Left lung (tissue), 10 donors: Measurements from ENCODE around the gene CDKL4. TPM values are rescaled to one million over a fixed set of nuclear protein-coding genes. Genes with fewer than 3 reads are reported as not detected.
A peak's percentile ranks its signal among the peaks of the same experiment; 100 is the strongest.
"Not testable (repeated sequence)": the region's sequence is repeated elsewhere in the genome, so short reads cannot be mapped to it uniquely, and the experiment has no call there.

Experiments used
- ATAC-seq: fragments of 200-7000 bp; cut with Tn5 transposase; one replicate; pipeline ENCODE4 v1.9.1; 2020; ENCODE audit warnings: moderate library complexity
- DNase-seq, 4 donors: peaks; one replicate each; pipeline ENCODE4 v3.0.0-alpha.2; 2013 to 2020
- H3K27ac ChIP-seq, 2 donors: fragments of 200-600 bp; sonication (generic) in 1 of 2; one replicate each; pipeline versions ENCODE4 v1.5.0 to v1.8.0; 2020 to 2021
- H3K27me3 ChIP-seq, 2 donors: fragments of 200-600 bp; sonication (generic) in 1 of 2; one replicate each; pipeline versions ENCODE4 v1.5.0 to v1.8.0; 2020 to 2021
- H3K36me3 ChIP-seq, 2 donors: fragments of 200-600 bp; sonication (generic) in 1 of 2; one replicate each; pipeline versions ENCODE4 v1.5.0 to v1.8.0; 2020 to 2021
- H3K4me1 ChIP-seq, 2 donors: fragments of 200-600 bp; one replicate each; pipeline ENCODE4 v1.8.0; 2021
- H3K4me3 ChIP-seq, 2 donors: fragments of 200-600 bp; sonication (generic) in 1 of 2; one replicate each; pipeline versions ENCODE4 v1.5.0 to v1.8.0; 2020 to 2021; ENCODE audit warnings: mild to moderate bottlenecking in 1 of 2
- H3K9me3 ChIP-seq, 2 donors: fragments of 200-600 bp; sonication (generic) in 1 of 2; one replicate each; pipeline versions ENCODE4 v1.5.0 to v1.8.0; 2020 to 2021
- intact Hi-C, 2 donors: fragments of 100-400 bp; cut with DNase I; formaldehyde crosslinking; loops; one replicate each; pipeline versions ENCODE4 v1.11.2 to v1.14.2; 2022
- polyA plus RNA-seq, 6 donors: library from polyadenylated mRNA; unstranded; fragments of 120-200 nt; gene quantifications; one replicate each; pipeline ENCODE4 v1.2.1, GENCODE V29; 2013; ENCODE audit not compliant: insufficient read length in 6 of 6
- total RNA-seq, 2 donors: library from RNA; stranded (reverse); fragmentation: NEBNext Ultra II Directional; extraction: Animal tissue kit (Norgen Biotek cat#: 25700); gene quantifications; one replicate each; pipeline ENCODE4 v1.2.1, GENCODE V29; 2021
- TF ChIP-seq, protein P1 (sequence below), 2 donors: fragments of 200-600 bp; sonication (generic) in 1 of 2; IDR thresholded peaks; one replicate each; pipeline versions ENCODE4 v1.5.0 to v1.8.0; 2021; ENCODE audit warnings: antibody characterized with exemption in 2 of 2
- donor health status: DM: no; HTN: yes; CAD: no.
- donor health status: DM: no; HTN: no; CAD: no.

The CDKL4 gene
- total and polyA plus RNA-seq, 8 donors: 0.55 to 3.1 (median 1.1) TPM

DNA sequence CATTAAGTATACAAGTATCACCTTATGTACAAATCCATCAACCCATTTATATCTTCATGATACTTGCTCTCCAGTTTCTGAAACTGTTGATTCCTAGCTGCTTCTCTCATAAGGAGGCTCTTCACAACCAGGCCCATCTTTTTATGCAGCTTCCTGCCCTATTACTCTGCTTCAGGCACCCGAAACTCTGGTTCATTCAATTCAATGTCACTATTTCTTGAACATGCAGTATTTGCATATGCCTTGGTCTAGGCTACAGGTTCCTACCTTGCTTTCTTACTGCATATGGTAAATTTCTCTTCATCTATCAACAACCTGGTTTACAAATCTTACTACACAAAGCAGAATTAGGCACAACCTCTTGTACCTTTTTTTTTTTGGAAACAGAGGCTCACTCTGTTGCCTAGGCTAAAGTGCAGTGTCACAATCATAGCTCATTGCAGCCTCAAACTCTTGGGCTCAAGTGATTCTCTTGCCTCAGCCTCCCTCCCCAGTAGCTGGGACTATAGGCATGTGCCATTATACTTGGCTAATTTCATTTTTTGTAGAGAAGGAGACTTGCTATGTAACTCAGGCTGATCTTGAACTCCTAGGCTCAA, 2.7 kb upstream of the CDKL4 start:
- Histone ChIP-seq H3K4me1 (no peaks in the 10 kb centered on the region), H3K27me3 (no peaks in the 10 kb centered on the region), H3K4me3 (no peak overlapping the region), H3K36me3 (peaks cover 0 to 19% of the 10 kb centered on the region in 2 donors), H3K27ac (no peak overlapping the region), H3K9me3 (no peaks in the 10 kb centered on the region)
- intact Hi-C loops: no loop called here
- TF ChIP-seq, protein P1, sequence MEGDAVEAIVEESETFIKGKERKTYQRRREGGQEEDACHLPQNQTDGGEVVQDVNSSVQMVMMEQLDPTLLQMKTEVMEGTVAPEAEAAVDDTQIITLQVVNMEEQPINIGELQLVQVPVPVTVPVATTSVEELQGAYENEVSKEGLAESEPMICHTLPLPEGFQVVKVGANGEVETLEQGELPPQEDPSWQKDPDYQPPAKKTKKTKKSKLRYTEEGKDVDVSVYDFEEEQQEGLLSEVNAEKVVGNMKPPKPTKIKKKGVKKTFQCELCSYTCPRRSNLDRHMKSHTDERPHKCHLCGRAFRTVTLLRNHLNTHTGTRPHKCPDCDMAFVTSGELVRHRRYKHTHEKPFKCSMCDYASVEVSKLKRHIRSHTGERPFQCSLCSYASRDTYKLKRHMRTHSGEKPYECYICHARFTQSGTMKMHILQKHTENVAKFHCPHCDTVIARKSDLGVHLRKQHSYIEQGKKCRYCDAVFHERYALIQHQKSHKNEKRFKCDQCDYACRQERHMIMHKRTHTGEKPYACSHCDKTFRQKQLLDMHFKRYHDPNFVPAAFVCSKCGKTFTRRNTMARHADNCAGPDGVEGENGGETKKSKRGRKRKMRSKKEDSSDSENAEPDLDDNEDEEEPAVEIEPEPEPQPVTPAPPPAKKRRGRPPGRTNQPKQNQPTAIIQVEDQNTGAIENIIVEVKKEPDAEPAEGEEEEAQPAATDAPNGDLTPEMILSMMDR (IDR thresholded peaks at IDR 0.05): no peak
- DNase-seq (no peak), ATAC-seq (no peak)

DNA sequence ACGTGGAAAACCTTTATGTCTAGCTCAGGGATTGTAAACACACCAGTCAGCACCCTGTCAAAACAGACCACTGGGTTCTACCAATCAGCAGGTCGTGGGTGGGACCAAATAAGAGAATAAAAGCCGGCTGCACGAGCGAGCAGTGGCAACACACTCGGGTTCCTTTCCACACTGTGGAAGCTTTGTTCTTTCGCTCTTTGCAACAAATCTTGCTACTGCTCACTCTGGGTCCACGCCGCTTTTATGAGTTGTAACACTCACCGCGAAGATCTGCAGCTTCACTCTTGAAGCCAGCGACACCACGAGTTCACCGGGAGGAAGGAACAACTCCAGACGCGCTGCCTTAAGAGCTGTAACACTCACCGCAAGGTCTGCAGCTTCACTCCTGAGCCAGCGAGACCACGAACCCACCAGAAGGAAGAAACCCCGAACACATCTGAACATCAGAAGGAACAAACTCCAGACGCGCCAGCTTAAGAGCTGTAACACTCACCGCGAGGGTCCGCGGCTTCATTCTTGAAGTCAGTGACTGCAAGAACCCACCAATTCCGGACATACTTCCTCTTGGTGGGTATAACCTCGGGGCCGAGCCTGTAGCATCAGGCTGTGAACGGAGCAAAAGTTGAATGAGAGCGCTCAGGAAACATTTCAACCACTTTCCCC, 1.3 kb upstream of the CDKL4 start:
- H3K27me3 ChIP-seq, H3K9me3 ChIP-seq, H3K4me1 ChIP-seq, ATAC-seq, DNase-seq, intact Hi-C loops, H3K36me3 ChIP-seq, H3K27ac ChIP-seq: not testable (repeated sequence)
- peak overlapping the region in 1 of 2 donors; percentile 4 for H3K4me3 ChIP-seq

DNA sequence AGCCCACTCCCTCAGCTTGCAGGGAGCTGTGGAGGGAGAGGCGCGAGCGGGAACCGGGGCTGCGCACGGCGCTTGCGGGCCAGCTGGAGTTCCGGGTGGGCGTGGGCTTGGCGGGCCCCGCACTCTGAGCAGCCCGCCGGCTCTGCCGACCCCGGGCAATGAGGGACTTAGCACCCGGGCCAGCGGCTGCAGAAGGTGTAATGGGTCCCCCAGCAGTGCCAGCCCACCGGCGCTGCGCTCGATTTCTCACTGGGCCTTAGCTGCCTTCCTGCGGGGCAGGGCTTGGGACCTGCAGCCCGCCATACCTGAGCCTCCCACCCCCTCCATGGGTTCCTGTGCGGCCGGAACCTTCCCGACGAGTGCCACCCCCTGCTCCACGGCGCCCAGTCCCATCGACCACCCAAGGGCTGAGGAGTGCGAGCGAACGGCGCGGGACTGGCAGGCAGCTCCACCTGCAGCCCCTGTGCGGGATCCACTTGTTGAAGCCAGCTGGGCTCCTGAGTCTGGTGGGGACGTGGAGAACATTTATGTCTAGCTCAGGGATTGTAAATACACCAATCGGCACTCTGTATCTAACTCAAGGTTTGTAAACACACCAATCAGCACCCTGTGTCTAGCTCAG, 582 bp upstream of the CDKL4 start:
- intact Hi-C loops, H3K36me3 ChIP-seq, H3K27me3 ChIP-seq, H3K27ac ChIP-seq, ATAC-seq, H3K9me3 ChIP-seq, H3K4me1 ChIP-seq: not testable (repeated sequence)
- peak in 1 of 4 donors; percentile 67 for DNase-seq
- peak overlapping the region in 1 of 2 donors; percentile 30 for H3K4me3 ChIP-seq

DNA sequence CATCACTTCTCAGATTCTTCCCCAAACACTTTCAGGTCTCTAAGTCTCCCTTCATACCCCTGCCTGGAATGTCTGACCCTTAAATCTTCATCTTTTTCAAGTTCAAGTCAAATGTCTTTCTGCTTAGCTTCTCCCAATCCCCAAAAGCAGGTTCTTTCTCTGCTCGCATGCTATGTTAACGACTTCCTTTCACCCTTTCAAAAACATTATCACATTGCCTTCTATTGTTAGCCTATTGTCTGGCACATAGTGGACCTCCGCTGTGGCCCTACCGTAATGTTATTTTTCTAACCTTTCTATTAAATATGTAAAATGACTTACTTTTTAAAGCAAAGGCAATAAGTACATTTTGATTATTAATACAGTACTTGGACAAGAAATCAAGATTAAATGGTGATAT, 2.2 kb downstream of the CDKL4 start:
- DNase-seq (no peak), ATAC-seq (no peak)
- Histone ChIP-seq H3K9me3 (no peaks in the 10 kb centered on the region), H3K4me1 (no peaks in the 10 kb centered on the region), H3K36me3 (no peaks in the 10 kb centered on the region), H3K27ac (no peak overlapping the region), H3K27me3 (no peaks in the 10 kb centered on the region), H3K4me3 (no peak overlapping the region)
- intact Hi-C loops: no loop called here
- TF ChIP-seq, protein P1 (IDR thresholded peaks at IDR 0.05): no peak

DNA sequence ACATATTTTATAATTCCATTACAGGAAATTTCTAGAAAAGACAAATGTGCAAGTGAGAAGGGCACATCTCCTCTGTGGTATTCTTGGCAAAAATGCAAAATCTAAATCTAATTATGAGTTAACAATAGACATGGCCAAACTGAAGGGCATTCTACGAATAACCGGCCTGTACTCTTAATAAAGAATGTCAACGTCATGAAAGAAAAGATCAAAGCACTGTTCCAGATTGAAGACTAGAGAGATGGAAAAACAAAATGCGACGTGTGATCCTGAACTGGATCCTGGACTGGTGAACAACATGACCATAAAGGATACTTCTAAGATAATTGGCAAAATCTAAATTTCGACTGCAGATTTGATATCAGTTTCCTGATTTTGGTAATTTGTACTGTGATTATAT, 3.0 kb downstream of the CDKL4 start:
- no peaks in the 10 kb centered on the region for H3K27me3 ChIP-seq
- DNase-seq (no peak), ATAC-seq (no peak)
- no peaks in the 10 kb centered on the region for H3K9me3 ChIP-seq
- TF ChIP-seq, protein P1 (IDR thresholded peaks at IDR 0.05): no peak
- no peak overlapping the region for H3K27ac ChIP-seq
- no peaks in the 10 kb centered on the region for H3K4me1 ChIP-seq
- H3K36me3 ChIP-seq: no peaks in the 10 kb centered on the region
- H3K4me3 ChIP-seq: no peak overlapping the region
- intact Hi-C loops: no loop called here

DNA sequence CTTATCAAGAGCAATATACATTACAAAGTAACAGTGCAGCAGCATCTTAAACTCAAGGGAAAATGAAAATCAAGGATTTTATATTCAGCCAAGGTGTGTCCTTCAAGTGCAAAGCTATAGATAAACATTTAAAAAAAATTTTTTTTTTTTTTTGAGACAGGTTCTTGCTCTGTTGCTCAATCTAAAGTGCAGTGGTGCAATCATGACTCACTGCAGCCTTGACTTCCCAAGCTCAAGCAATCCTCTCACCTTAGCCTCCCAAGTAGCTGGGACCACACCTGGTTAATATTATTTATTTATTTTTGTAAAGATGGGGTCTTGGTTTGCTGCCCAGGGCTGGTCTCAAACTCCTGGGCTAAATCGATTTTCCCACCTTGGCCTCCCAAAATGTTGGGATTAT, 9.0 kb downstream of the CDKL4 start:
- Histone ChIP-seq H3K27ac (no peak overlapping the region), H3K4me1 (peaks cover 0 to 4% of the 10 kb centered on the region in 2 donors), H3K9me3 (no peaks in the 10 kb centered on the region), H3K4me3 (no peak overlapping the region), H3K27me3 (no peaks in the 10 kb centered on the region), H3K36me3 (no peaks in the 10 kb centered on the region)
- intact Hi-C loops: no loop called here
- TF ChIP-seq, protein P1 (IDR thresholded peaks at IDR 0.05): no peak
- no peak for DNase-seq
- ATAC-seq: peak; percentile 31
